C4-2B (cell line): Measurements from ENCODE around the gene BPHL.

Source experiments
- H3K27ac ChIP-seq: fragments of 450-650 bp; 2 replicates; pipeline ENCODE4 v1.5.1; 2017
- CTCF ChIP-seq: fragments of 450-650 bp; conservative IDR thresholded peaks from 2 replicates; pipeline ENCODE4 v1.5.1; 2017; ENCODE audit warnings: mild to moderate bottlenecking
- ZFX ChIP-seq: fragments of 450-650 bp; IDR thresholded peaks from 2 replicates; pipeline ENCODE4 v1.6.1; 2017

Gene BPHL

GRCh38 chr6:3079682-3080081 is 38.8 kb upstream of the BPHL start:
- no peak overlapping the region for H3K27ac ChIP-seq
- TF ChIP-seq CTCF = no peak
- no peak for TF ChIP-seq ZFX

GRCh38 chr6:3081960-3082359 is 36.6 kb upstream of the BPHL start:
- TF ChIP-seq CTCF (no peak), ZFX (no peak)
- H3K27ac ChIP-seq = no peak overlapping the region

GRCh38 chr6:3085074-3085473 is 33.4 kb upstream of the BPHL start:
- H3K27ac ChIP-seq = no peak overlapping the region
- TF ChIP-seq ZFX (no peak), CTCF (no peak)

- no peak overlapping the region for H3K27ac ChIP-seq
- TF ChIP-seq ZFX (no peak), CTCF (no peak)
Observed at GRCh38 chr6:3086282-3086946, 32.1 kb upstream of the BPHL start.

DNA sequence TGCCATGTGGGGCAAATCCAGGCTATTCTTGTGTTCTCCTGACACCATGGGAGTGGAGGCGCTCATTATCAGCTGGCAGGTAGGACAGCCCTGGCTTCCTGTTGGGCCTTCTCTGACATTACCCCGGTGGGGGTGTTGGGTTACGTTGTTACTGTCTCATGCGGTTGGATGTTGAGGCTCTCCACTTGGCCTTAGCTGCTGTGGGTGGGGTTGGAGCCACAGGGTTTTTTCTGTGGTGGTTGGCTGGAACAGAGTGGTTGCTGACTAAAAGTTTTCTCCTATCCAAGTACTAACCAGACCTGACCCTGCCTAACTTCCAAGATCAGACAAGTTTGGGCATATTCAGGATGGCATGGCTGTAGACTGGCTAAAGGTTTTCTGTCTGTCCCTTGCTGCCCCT is 30.1 kb upstream of the BPHL start:
- no peak overlapping the region for H3K27ac ChIP-seq
- TF ChIP-seq CTCF (no peak), ZFX (no peak)

DNA sequence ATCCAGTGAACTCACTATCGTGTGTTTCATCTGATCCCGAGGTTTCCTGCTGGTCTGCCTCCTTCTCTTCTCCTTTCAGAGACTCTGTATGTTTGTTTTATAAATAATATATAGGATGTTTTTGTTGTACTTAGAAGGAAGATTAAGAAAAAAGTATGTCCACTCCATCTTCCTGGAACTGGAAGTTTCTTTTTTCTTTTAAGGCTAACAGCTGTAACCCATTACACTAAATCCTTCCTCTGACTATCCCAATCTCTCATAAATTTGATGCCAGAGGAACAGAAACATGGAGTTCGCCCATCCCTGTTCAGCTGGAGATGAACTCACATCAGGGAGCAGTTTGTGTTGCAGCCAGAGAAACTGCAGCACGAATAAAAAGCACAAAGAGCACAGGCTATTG is 29.5 kb upstream of the BPHL start:
- TF ChIP-seq ZFX (no peak), CTCF (no peak)

GRCh38 chr6:3090013-3090412 is 28.5 kb upstream of the BPHL start:
- no peak for TF ChIP-seq ZFX
- TF ChIP-seq CTCF = no peak
- no peak overlapping the region for H3K27ac ChIP-seq

More for the DNA sequence above, 29.5 kb upstream of the BPHL start:
- H3K27ac ChIP-seq = no peak overlapping the region
